HCT116 (cell line): ENCODE results near the gene TWNK. TPM values are rescaled to one million over a fixed set of nuclear protein-coding genes. Genes with fewer than 3 reads are reported as not detected.

Experiments used
- ATAC-seq: fragments of 200-7000 bp; cut with Tn5 transposase; 2 replicates; pipeline ENCODE4 v1.9.1; 2020; ENCODE audit warnings: mild to moderate bottlenecking, moderate library complexity
- BruUV-seq: library from RNA; stranded (reverse); fragments of 400-500 nt; replicated peaks from 2 replicates; lab custom pipeline; 2021; lab: Mats Ljungman, UMichigan
- CTCF ChIA-PET: fragments of 300-600 bp; sonication (Branson Sonifier 250); formaldehyde crosslinking; loops from one replicate; lab custom pipeline; 2021; ENCODE audit warnings: antibody characterized with exemption; lab: Charles Lee
- POLR2A ChIA-PET: fragments of 300-600, 350-600 bp; sonication (Branson Sonifier 250); formaldehyde crosslinking; loops from one replicate; lab custom pipeline; 2021; ENCODE audit warnings: antibody characterized with exemption; lab: Charles Lee
- RAD21 ChIA-PET, 2 experiments: fragments of 300-600 bp; sonication (Branson Sonifier 250); formaldehyde crosslinking; loops; one replicate each; lab custom pipeline; 2023; ENCODE audit warnings: low total read pairs in 2 of 2; ENCODE audit not compliant: uncharacterized antibody in 2 of 2, unreplicated experiment in 2 of 2, low non-redundant PET in 1 of 2; lab: Charles Lee
- DNase-seq: peaks from one replicate; pipeline ENCODE4 v3.0.0-alpha.2; 2010; ENCODE audit warnings: low read depth, low spot score
- H2AFZ ChIP-seq: fragments of 200-600 bp; shearing (Covaris generic), sonication (generic); 2 replicates; pipeline ENCODE4 v1.6.1; 2017; ENCODE audit warnings: low read depth, mixed run types, mixed read lengths, antibody characterized with exemption, low read length; ENCODE audit not compliant: poor library complexity, severe bottlenecking
- H3K27ac ChIP-seq: 2 replicates; pipeline ENCODE4 v1.5.1; 2012; ENCODE audit warnings: low read depth, low read length
- H3K27me3 ChIP-seq: fragments of 200-600 bp; sonication (generic); 2 replicates; pipeline ENCODE4 v1.6.1; 2016; ENCODE audit warnings: mixed run types, low read length, mixed read lengths; ENCODE audit not compliant: insufficient read depth
- H3K36me3 ChIP-seq, 2 experiments: fragments of 200-500 bp in 1 of 2; fragments of 200-600 bp in 1 of 2; sonication (Bioruptor generic) in 1 of 2; sonication (generic) in 1 of 2; 2 replicates each; pipeline versions ENCODE4 v1.5.1 to v1.6.1; 2014 to 2016; ENCODE audit warnings: low read length in 2 of 2, inconsistent platforms in 1 of 2, mixed read lengths in 1 of 2, mixed run types in 1 of 2; ENCODE audit not compliant: insufficient read depth in 2 of 2, control insufficient read depth in 1 of 2
- H3K4me1 ChIP-seq, 2 experiments: fragments of 200-600 bp in 1 of 2; sonication (generic) in 1 of 2; 2 replicates each; pipeline versions ENCODE4 v1.5.1 to v1.6.1; 2012 to 2017; ENCODE audit warnings: low read length in 2 of 2, inconsistent platforms in 1 of 2, mild to moderate bottlenecking in 1 of 2, mixed read lengths in 1 of 2, mixed run types in 1 of 2, moderate library complexity in 1 of 2; ENCODE audit not compliant: insufficient read depth in 2 of 2, control insufficient read depth in 1 of 2
- H3K4me2 ChIP-seq: fragments of 200-600 bp; sonication (generic); 2 replicates; pipeline ENCODE4 v1.6.1; 2017; ENCODE audit warnings: mixed run types, low read length, mixed read lengths
- H3K4me3 ChIP-seq, 2 experiments: fragments of 200-600 bp in 1 of 2; sonication (generic) in 1 of 2; replicated peaks in 1 of 2; 2 replicates each; pipeline ENCODE4 v1.5.1; 2011 to 2016; ENCODE audit warnings: low read length in 2 of 2, control low read depth in 1 of 2, low read depth in 1 of 2, mild to moderate bottlenecking in 1 of 2, mixed read lengths in 1 of 2, mixed run types in 1 of 2
- H3K79me2 ChIP-seq: fragments of 200-600 bp; sonication (generic); 2 replicates; pipeline ENCODE4 v1.6.1; 2017; ENCODE audit warnings: mild to moderate bottlenecking, mixed run types, low read length, moderate library complexity, mixed read lengths; ENCODE audit not compliant: insufficient read depth
- H3K9ac ChIP-seq: fragments of 200-600 bp; sonication (generic); 2 replicates; pipeline ENCODE4 v1.6.1; 2016; ENCODE audit warnings: low read length, mixed read lengths
- H3K9me2 ChIP-seq: fragments of 200-600 bp; sonication (generic), shearing (Covaris generic); 2 replicates; pipeline ENCODE4 v1.6.1; 2017; ENCODE audit warnings: mixed run types, mild to moderate bottlenecking, moderate library complexity; ENCODE audit not compliant: insufficient read depth
- H3K9me3 ChIP-seq, 2 experiments: fragments of 200-500 bp in 1 of 2; fragments of 200-600 bp in 1 of 2; sonication (Bioruptor generic) in 1 of 2; sonication (generic) in 1 of 2; 2 replicates each; pipeline ENCODE4 v1.6.1; 2014 to 2017; ENCODE audit warnings: low read length in 2 of 2, mixed read lengths in 2 of 2, inconsistent platforms in 1 of 2, low read depth in 1 of 2, mild to moderate bottlenecking in 1 of 2, mixed run types in 1 of 2, moderate library complexity in 1 of 2; ENCODE audit not compliant: control insufficient read depth in 1 of 2, insufficient read depth in 1 of 2
- H4K20me1 ChIP-seq: fragments of 200-600 bp; sonication (generic), shearing (Covaris generic); 2 replicates; pipeline ENCODE4 v1.6.1; 2017; ENCODE audit warnings: mixed run types, mild to moderate bottlenecking, moderate library complexity; ENCODE audit not compliant: insufficient read depth
- ATF3 ChIP-seq: IDR thresholded peaks from 2 replicates; pipeline ENCODE4 v1.6.1; 2012
- CBX3 ChIP-seq: IDR thresholded peaks from 2 replicates; pipeline ENCODE4 v1.6.1; 2012; ENCODE audit warnings: low read depth
- CEBPB ChIP-seq: IDR thresholded peaks from 2 replicates; pipeline ENCODE4 v1.6.1; 2012; ENCODE audit warnings: low read depth
- EZH2 ChIP-seq: fragments of 200-600 bp; sonication (generic); IDR thresholded peaks from 2 replicates; pipeline ENCODE4 v1.6.1; 2017; ENCODE audit warnings: antibody characterized with exemption, mixed run types
- EZH2phosphoT487 ChIP-seq: fragments of 200-600 bp; IDR thresholded peaks from 2 replicates; pipeline ENCODE4 v1.6.1; 2018; ENCODE audit warnings: antibody characterized with exemption, borderline replicate concordance
- FOSL1 ChIP-seq: IDR thresholded peaks from 2 replicates; pipeline ENCODE4 v1.6.1; 2012; ENCODE audit warnings: low read depth
- JUND ChIP-seq: IDR thresholded peaks from 2 replicates; pipeline ENCODE4 v1.6.1; 2012
- MAX ChIP-seq: IDR thresholded peaks from 2 replicates; pipeline ENCODE4 v1.6.1; 2012
- POLR2AphosphoS5 ChIP-seq: IDR thresholded peaks from 2 replicates; pipeline ENCODE4 v1.6.1; 2011; ENCODE audit warnings: mild to moderate bottlenecking, low read depth, low read length, moderate library complexity
- RAD21 ChIP-seq: IDR thresholded peaks from 2 replicates; pipeline ENCODE4 v1.6.1; 2012; ENCODE audit warnings: low read depth, mild to moderate bottlenecking
- REST ChIP-seq: IDR thresholded peaks from 2 replicates; pipeline ENCODE4 v1.6.1; 2012; ENCODE audit warnings: low read depth
- SIN3A ChIP-seq: IDR thresholded peaks from 2 replicates; pipeline ENCODE4 v1.6.1; 2012; ENCODE audit warnings: low read depth
- TCF7L2 ChIP-seq: IDR thresholded peaks from 2 replicates; pipeline ENCODE4 v1.7.0; 2011; ENCODE audit warnings: borderline replicate concordance, inconsistent platforms; ENCODE audit not compliant: insufficient read depth, insufficient read length; ENCODE audit errors: extremely low read depth
- YY1 ChIP-seq: IDR thresholded peaks from 2 replicates; pipeline ENCODE4 v1.6.1; 2011; ENCODE audit warnings: low read length, low read depth, moderate library complexity, mild to moderate bottlenecking; ENCODE audit not compliant: insufficient replicate concordance; ENCODE audit errors: extremely low read depth
- ZNF274 ChIP-seq: fragments of 200-500 bp; sonication (Bioruptor generic); IDR thresholded peaks from 2 replicates; pipeline ENCODE4 v1.6.1; 2014; ENCODE audit warnings: mild to moderate bottlenecking, low read depth, low read length, inconsistent platforms
- intact Hi-C: fragments of 100-400 bp; cut with micrococcal nuclease; formaldehyde crosslinking; loops from 2 replicates; pipeline ENCODE4 v1.10.0; 2022
- total RNA-seq: library from RNA; stranded (reverse); gene quantifications from one replicate; pipeline ENCODE4 v1.2.1, GENCODE V29; 2021; ENCODE audit not compliant: unreplicated experiment

Gene TWNK
- total RNA-seq, 1 experiment from 2014 or later, result 42.1 TPM

- TF ChIP-seq EZH2, result no peak
- no peak for TF ChIP-seq POLR2AphosphoS5
Observed at GRCh38 chr10:100970914-100971811, 16.2 kb upstream of the TWNK start (continued).

GRCh38 chr10:100972115-100972903 is 15.0 kb upstream of the TWNK start:
- Histone ChIP-seq H3K9ac (no peak overlapping the region), H3K79me2 (no peaks in the 10 kb centered on the region), H3K9me3 (no peaks in the 10 kb centered on the region), H3K4me1 (peaks cover 10 to 39% of the 10 kb centered on the region in 2 experiments; a peak in 3 of 4 replicates), H3K9me2 (no peaks in the 10 kb centered on the region), H3K27me3 (no peaks in the 10 kb centered on the region), H3K27ac (no peak overlapping the region), H3K4me3 (no peak overlapping the region), H3K36me3 (no peaks in the 10 kb centered on the region), H4K20me1 (no peaks in the 10 kb centered on the region), H3K4me2 (no peak overlapping the region), H2AFZ (no peak overlapping the region)
- intact Hi-C loops, result no loop called here
- ChIA-PET RAD21 (no interaction called here), CTCF (no interaction called here), POLR2A (no interaction called here)
- no peak for DNase-seq
- BruUV-seq, result no TSS peak
- no peak for ATAC-seq
- TF ChIP-seq ATF3, result no peak
- no peak for TF ChIP-seq TCF7L2
- TF ChIP-seq EZH2, result no peak
- TF ChIP-seq POLR2AphosphoS5, result no peak
- TF ChIP-seq FOSL1, result no peak
- TF ChIP-seq ZNF274, result no peak
- TF ChIP-seq EZH2phosphoT487, result no peak
- no peak for TF ChIP-seq RAD21
- TF ChIP-seq CEBPB, result no peak
- no peak for TF ChIP-seq CBX3
- no peak for TF ChIP-seq YY1
- TF ChIP-seq SIN3A, result no peak
- no peak for TF ChIP-seq MAX
- TF ChIP-seq REST, result no peak
- TF ChIP-seq JUND, result no peak
